ENCODE results near the gene TGM6.
A peak's percentile ranks its signal among the peaks of the same experiment; 100 is the strongest.

Gene TGM6

GRCh38 chr20:2459981-2460751, 79.5 kb downstream of the TGM6 start:
- DNase-seq, result no peak

- DNase-seq, result no peak
These were observed 80.2 kb downstream of the TGM6 start for GRCh38 chr20:2460752-2461424.

DNA sequence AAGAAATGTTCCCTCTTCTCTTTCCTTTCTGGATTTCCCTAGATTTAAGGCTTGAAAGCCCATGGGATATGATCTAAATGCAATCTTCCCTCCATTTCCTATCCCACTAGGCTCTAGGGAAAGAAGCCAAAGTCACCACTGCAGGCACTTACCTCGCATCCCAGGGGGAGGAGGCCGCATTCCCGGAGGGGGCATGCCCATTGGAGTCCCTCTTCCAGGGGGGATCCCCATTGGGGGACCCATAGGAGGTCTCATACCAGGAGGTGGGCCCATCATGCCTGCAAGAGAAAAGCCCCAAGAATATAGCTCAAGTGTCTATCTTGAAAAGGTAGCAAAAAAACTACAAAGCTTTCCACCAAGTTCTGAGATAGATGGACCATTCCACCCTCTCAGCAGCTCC, 81.8 kb downstream of the TGM6 start:
- DNase-seq, result no peak

GRCh38 chr20:2463616-2464365, 83.1 kb downstream of the TGM6 start:
- DNase-seq, result no peak

DNA sequence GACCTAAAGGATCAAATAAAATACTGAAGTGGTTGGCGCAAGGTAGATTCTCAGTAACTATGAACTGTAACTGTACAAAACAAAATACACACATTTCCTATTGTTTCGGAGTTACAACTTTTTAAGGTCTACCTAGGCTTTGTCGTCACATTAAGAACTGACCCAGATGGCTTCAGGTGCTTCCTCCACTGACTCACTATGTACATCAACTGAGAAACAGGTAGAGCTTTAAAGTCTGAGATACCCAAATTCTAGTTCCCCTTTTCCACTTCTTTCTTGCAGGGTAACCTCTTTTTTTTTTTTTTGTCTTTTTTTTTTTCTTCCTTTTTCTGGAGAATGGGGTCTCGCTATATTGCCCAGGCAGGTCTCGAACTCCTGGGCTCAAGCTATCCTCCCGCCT, 84.4 kb downstream of the TGM6 start:
- DNase-seq, result no peak

DNA sequence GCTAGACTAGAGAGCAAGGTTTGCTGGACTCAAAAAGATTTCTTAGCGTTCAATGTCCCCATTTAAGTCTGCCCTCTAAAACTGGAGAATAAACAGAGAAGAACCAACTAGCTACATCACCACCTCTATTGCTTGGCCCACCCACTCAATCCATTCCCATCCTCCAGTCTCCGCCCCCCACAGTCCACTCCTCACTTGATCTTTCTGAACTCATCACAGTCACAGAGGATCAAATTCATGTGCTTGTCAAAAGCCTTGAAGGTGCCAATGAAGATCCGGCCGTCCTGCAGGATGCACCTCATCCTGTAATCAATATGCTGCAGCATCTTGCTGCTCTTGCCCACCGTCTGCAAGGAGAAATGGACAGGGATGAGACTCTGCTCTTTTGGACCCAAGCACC, 86.7 kb downstream of the TGM6 start:
- no peak for DNase-seq

DNA sequence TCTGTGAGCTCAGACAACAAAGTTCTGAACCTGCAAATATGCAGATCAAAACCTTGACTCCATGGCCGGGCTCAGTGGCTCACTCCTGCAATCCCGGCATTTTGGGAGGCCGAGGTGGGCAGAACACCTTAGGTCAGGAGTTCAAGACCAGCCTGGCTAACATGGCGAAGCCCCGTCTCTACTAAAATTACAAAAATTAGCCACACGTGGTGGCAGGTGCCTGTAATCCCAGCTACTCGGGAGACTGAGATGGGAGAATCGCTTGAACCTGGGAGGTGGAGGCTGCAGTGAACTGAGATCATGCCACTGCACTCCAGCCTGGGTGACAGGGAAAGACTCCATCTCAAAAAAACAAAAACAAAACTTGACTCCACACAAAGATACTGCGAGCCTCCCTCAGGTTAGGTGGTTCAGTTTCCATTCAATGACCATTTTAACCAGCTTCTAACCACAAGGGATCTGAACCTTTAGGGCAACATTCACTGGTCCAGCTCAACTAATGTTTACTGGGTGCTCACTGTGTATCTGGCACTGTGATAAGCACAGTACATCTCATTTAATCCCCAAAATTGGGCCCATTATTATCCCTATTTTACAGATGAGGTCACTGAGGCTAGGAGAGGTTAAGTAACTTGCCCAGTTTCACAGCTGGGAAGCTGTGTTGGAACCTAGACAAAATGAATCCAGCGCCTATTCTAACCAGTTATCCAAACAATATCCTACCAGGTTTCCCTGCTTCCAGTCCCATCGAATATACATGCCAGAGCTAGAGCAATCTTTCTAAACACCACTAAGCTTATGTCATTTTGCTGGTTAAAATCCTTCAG, 88.1 kb downstream of the TGM6 start:
- no peak for DNase-seq

- peak; percentile 58 for DNase-seq
These were observed 89.3 kb downstream of the TGM6 start for GRCh38 chr20:2469991-2470422.

GRCh38 chr20:2470423-2471193, 89.9 kb downstream of the TGM6 start, which contains the start of gene SNRPB:
Gene SNRPB, minus strand, starts transcription at chr20:2470789. Its CDS starts 99 bp downstream, at chr20:2470690.
- peak; percentile 95 for DNase-seq

GRCh38 chr20:2473516-2473915, 92.8 kb downstream of the TGM6 start:
- no peak for DNase-seq

GRCh38 chr20:2475850-2476741, 95.4 kb downstream of the TGM6 start:
- no peak for DNase-seq

DNA sequence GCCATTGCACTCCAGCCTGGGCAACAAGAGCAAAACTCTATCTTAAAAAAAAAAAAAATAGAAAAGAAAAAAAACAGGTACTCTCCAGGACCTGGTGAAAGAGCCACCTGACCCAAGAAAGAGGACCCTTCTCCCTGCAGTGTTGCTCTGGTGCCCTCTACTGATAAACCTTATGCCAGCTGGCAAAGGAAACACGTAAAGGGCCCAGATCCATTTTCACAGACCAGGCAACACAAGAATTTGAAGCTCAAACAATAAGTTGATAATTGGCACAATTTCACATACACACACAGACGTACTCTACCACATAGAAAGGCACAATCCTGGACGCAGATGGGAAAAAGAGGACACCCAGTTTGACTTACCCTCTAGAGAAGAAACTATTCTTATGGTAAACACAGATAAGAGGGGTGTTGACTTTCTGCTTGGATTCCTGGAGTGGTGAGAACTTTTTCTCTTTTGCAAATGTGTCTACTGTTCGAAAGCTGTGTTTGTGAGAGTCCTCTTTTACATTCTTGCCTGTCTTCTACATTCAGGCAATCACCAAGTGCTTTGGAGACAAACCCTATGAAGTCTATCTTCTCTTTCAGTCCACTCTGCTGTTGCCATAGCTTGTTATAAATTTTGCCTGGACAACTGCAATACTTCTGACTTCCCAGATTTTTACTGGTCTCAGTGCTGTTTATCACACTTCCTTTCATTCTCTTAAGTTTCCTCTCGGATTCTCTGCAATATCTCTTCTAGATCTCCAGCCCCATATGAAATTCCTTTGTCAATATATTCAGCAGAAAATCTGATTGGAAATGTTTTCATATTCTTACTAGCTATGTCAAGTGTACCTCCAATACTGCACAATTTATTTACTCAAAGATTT, 96.3 kb downstream of the TGM6 start:
- DNase-seq, result no peak

- DNase-seq, result no peak
These were observed 99.7 kb downstream of the TGM6 start for GRCh38 chr20:2480381-2480780.

All from stimulated activated CD4-positive, alpha-beta T cell treated with anti-CD3 and anti-CD28 coated beads, Interleukin-4, amount 100 ng/mL, for 1 hour (primary cell).